ENCODE data around the gene RASSF3. TPM values are rescaled to one million over a fixed set of nuclear protein-coding genes. Genes with fewer than 3 reads are reported as not detected.

Gene RASSF3
- total RNA-seq, 1 donor from 2014 or later: 70.5 TPM

DNA sequence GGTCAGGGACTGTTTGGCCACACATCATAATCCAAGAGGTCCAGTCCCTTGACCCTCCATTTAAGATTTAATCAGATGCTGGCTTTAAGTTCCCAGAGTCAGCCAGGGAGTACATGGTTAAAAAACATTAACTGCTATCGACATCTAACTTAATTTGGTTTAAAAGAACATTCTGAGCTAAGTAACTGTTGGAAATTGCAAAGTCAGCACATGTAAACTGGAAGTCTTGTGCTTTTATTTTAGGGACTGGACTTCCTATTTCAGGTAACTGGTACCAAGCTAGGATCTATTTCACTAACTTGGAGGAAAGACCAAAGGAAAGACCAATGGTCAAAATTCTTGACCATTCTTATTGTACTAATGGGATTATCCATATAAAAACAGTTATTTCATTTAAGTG is 108.4 kb downstream of the RASSF3 start:
- no peak for DNase-seq (ENCODE audit: extremely low read depth, low read depth, low spot score)

DNA sequence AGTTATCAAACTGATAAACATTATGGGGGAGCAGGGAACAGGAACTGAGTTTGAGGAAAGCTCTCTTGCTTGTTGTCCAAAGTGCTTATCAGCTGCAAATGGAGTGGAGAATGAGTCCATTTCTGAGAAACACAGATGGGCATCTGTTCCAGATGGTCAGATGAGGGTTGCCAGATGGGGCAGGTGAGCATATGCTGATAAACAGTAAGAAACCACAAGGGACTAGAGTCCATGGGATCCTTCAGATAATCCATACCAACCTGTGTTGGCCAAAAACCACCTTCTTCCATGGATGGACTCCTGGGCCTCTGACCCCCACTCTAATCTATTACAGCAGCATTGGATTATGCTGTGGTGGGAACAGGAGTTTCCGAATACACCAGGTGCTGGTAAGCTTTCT is 110.6 kb downstream of the RASSF3 start:
- DNase-seq (ENCODE audit: extremely low read depth, low read depth, low spot score): no peak

DNA sequence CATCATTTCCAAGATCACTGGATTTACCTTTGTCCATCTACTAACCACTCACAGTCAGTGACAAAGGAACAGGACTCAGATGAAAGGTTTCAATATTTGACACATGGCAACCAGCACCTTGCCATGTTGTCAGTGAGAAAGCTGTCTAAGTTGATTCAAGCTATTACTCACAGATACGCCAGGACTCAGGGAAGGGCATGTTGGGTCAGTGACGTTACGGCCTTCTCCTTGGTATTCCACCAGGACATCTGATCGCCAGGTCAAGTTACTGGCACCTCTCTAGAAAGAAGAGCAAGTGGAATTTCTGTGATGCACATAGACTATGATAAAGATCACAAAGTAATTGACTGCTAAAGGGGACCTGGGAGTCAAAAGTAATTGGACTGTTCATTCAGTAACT is 112.5 kb downstream of the RASSF3 start:
- DNase-seq (ENCODE audit: extremely low read depth, low read depth, low spot score): no peak

DNA sequence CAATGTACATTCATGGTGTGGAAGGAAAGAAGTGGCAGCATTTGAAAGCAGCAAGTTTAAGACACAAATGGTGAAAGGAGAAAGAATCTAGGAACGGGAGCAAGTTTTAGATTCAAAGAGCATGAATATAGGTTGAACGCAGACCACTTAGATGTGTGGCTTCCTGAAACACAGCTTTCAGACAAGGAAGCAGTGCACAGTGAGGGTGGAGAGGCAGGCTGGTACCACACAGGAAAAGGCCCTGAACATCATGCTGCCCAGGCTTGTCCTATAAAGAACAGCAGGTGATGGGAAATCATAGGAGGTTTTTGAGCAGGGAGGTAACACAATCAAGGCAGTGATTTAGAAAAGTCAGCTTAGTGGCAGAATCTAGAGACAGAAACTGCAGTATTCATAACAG is 113.3 kb downstream of the RASSF3 start:
- no peak for DNase-seq (ENCODE audit: extremely low read depth, low read depth, low spot score)

GRCh38 chr12:64724201-64724745 is 114.0 kb downstream of the RASSF3 start:
- DNase-seq (ENCODE audit: extremely low read depth, low read depth, low spot score): no peak

- DNase-seq (ENCODE audit: extremely low read depth, low read depth, low spot score): no peak
These were observed 119.8 kb downstream of the RASSF3 start for GRCh38 chr12:64729909-64730587.

- DNase-seq (ENCODE audit: extremely low read depth, low read depth, low spot score): no peak
These were observed 120.3 kb downstream of the RASSF3 start for GRCh38 chr12:64730588-64730969.

DNA sequence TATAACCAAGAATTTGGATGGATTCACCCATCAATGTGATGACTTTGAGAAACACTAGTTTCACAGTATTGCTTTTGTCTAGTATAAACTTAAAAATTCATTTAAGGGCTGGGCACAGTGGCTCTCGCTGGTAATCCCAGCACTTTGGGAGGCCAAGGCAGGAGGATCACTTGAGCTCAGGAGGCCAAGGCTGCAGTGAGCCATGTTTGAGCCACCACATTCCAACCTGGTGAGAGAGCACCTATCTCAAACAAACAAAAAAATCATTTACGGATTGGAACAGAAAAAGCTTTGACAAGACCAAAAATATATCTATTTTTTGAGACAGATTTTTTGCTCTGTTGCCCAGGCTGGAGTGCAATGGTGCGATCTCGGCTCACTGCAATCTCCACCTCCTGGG is 121.4 kb downstream of the RASSF3 start:
- no peak for DNase-seq (ENCODE audit: extremely low read depth, low read depth, low spot score)

GRCh38 chr12:64733857-64734256 is 123.6 kb downstream of the RASSF3 start:
- no peak for DNase-seq (ENCODE audit: extremely low read depth, low read depth, low spot score)

GRCh38 chr12:64735442-64735841 is 125.1 kb downstream of the RASSF3 start:
- DNase-seq (ENCODE audit: extremely low read depth, low read depth, low spot score): no peak

DNA sequence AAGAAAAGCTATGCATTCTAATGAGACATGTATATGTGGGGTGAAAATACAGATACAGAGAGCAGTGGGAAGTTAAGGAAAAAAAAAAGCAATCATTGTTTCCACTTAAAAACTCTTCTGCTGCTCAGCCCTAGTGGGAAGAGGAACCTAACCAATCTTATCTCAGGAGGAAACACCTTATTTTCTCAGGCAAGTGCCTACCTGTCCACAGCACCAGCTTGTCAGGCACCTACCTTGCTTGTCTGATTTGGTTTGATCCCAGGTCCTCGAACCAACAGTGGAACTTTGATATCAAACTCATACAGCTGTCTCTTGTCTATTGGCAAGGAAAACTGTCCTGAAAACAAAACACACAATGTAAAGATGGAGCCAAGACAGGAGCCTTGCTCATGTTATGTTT is 126.5 kb downstream of the RASSF3 start:
- DNase-seq (ENCODE audit: extremely low read depth, low read depth, low spot score): no peak

- DNase-seq (ENCODE audit: extremely low read depth, low read depth, low spot score): no peak
These were observed 127.2 kb downstream of the RASSF3 start for GRCh38 chr12:64737539-64737938.

GRCh38 chr12:64739778-64740177 is 129.5 kb downstream of the RASSF3 start:
- no peak for DNase-seq (ENCODE audit: extremely low read depth, low read depth, low spot score)

- DNase-seq (ENCODE audit: extremely low read depth, low read depth, low spot score): no peak
These were observed 130.4 kb downstream of the RASSF3 start for GRCh38 chr12:64740646-64741045.

GRCh38 chr12:64742416-64742815 is 132.1 kb downstream of the RASSF3 start:
- DNase-seq (ENCODE audit: extremely low read depth, low read depth, low spot score): no peak

GRCh38 chr12:64743206-64743605 is 132.9 kb downstream of the RASSF3 start:
- DNase-seq (ENCODE audit: extremely low read depth, low read depth, low spot score): no peak

GRCh38 chr12:64744422-64745258 is 134.3 kb downstream of the RASSF3 start:
- no peak for DNase-seq (ENCODE audit: extremely low read depth, low read depth, low spot score)

DNA sequence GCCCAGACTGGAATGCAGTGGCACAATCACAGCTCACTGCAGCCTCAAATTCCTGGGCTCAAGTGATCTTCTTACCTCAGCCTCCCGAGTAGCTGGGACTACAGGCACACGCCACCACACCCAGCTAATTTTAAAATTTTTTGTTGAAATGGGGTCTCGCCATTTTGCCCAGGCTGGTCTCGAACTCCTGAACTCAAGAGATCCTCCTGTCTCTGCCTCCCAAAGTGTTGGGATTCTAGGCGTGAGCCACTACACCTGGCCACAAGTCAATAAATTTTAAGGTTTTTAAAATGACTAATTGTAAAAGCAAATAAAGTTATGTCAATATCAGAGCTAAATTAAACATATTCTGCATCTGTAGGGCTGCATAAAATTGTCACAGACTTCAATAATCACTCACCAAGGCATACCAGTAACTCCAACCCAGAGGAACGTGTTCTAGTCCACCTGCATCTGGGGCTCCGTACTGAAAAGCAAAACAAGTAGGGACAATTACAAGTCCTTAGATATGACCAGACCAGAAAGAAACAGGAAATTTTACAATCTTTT is 135.0 kb downstream of the RASSF3 start:
- DNase-seq (ENCODE audit: extremely low read depth, low read depth, low spot score): no peak

- no peak for DNase-seq (ENCODE audit: extremely low read depth, low read depth, low spot score)
These were observed 135.7 kb downstream of the RASSF3 start for GRCh38 chr12:64745980-64746379.

DNA sequence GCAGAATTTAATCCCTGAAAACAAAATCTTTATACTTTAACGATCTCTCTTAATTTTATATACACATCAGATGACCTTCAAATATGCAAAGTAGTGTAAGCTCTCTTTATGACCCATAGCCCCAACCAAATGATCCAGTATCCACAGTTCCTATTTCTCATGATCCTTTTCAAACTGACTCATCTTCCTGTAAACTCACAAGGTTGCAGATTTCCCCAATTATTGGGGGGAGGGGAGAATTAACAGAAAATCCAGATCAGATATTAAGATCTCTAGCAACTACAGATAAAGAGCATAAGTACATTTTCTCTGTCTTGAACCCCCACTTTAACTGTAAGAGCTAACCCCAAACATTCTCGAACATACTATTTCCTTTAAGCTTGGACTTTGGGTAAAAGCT is 136.4 kb downstream of the RASSF3 start:
- no peak for DNase-seq (ENCODE audit: extremely low read depth, low read depth, low spot score)

All from glomerular endothelial cell (primary cell).